SK-N-SH (cell line): ENCODE results near the gene TSHB.

Experiments
- FOSL2 ChIP-seq: IDR thresholded peaks from 2 replicates; pipeline ENCODE4 v1.4.0; 2012; ENCODE audit warnings: low read depth, mild to moderate bottlenecking, moderate library complexity, borderline replicate concordance
- GABPA ChIP-seq: IDR thresholded peaks from 2 replicates; pipeline ENCODE4 v1.4.0; 2012; ENCODE audit warnings: low read depth, mild to moderate bottlenecking
- MAX ChIP-seq: IDR thresholded peaks from 2 replicates; pipeline ENCODE4 v1.4.0; 2012; ENCODE audit warnings: low read depth
- MXI1 ChIP-seq: IDR thresholded peaks from 2 replicates; pipeline ENCODE4 v1.6.1; 2012; ENCODE audit warnings: mild to moderate bottlenecking, low read depth, low read length, improper control_type of control experiment
- NFIC ChIP-seq: IDR thresholded peaks from 2 replicates; pipeline ENCODE4 v1.4.0; 2012; ENCODE audit warnings: borderline replicate concordance
- POLR2AphosphoS5 ChIP-seq: IDR thresholded peaks from 2 replicates; pipeline ENCODE4 v1.6.1; 2012; ENCODE audit warnings: low read depth, low read length
- RCOR1 ChIP-seq: fragments of 150-350 bp; IDR thresholded peaks from 2 replicates; pipeline ENCODE4 v1.6.1; 2017; ENCODE audit warnings: antibody characterized with exemption, low read length
- REST ChIP-seq: IDR thresholded peaks from 2 replicates; pipeline ENCODE4 v1.6.1; 2012; ENCODE audit warnings: mild to moderate bottlenecking, low read depth, low read length, moderate library complexity
- RFX5 ChIP-seq: IDR thresholded peaks from 2 replicates; pipeline ENCODE4 v1.6.1; 2012; ENCODE audit warnings: mild to moderate bottlenecking, improper control_type of control experiment, low read length
- TEAD4 ChIP-seq: IDR thresholded peaks from 2 replicates; pipeline ENCODE4 v1.4.0; 2012; ENCODE audit warnings: mild to moderate bottlenecking, borderline replicate concordance; ENCODE audit not compliant: insufficient read depth
- USF2 ChIP-seq: fragments of 150-350 bp; IDR thresholded peaks from 2 replicates; pipeline ENCODE4 v1.6.1; 2017; ENCODE audit warnings: antibody characterized with exemption, low read length, low read depth, borderline replicate concordance
- YY1 ChIP-seq: IDR thresholded peaks from 2 replicates; pipeline ENCODE4 v1.4.0; 2012; ENCODE audit warnings: low read depth, mild to moderate bottlenecking
- TF ChIP-seq, protein P1 (sequence below): fragments of 200-600 bp; sonication (generic); IDR thresholded peaks from 2 replicates; pipeline ENCODE4 v1.6.1; 2017; ENCODE audit warnings: antibody characterized with exemption, mild to moderate bottlenecking, moderate library complexity

DNA sequence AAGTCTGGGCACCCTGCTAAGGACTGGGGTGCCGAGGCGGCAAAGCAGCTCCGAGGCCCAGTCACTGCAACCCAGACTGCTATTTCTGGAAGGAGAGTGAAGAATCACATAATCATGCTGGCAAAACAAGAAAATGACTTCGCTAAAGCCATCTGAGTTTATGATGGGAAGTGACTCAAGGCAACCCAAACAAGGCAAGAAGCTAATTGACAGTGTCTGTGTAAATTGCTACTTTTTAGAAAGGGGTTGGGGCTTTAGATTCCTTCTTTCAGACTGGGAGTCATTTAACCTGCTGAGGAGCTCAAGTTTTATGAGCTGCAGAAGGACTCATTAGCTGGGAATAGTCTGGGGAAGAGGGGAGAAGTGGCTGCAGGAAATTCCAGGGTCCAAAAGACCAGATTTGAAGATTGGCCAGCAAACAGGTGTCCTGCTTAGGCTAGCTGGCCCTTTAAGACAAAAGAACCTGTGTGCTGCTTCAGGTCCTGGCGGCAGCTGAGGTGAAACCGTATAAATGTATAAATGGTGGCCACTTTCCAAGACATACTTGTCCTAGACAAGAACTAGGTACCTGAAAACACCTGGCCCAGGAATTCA, 28.1 kb downstream of the TSHB start:
- TF ChIP-seq, protein P1, sequence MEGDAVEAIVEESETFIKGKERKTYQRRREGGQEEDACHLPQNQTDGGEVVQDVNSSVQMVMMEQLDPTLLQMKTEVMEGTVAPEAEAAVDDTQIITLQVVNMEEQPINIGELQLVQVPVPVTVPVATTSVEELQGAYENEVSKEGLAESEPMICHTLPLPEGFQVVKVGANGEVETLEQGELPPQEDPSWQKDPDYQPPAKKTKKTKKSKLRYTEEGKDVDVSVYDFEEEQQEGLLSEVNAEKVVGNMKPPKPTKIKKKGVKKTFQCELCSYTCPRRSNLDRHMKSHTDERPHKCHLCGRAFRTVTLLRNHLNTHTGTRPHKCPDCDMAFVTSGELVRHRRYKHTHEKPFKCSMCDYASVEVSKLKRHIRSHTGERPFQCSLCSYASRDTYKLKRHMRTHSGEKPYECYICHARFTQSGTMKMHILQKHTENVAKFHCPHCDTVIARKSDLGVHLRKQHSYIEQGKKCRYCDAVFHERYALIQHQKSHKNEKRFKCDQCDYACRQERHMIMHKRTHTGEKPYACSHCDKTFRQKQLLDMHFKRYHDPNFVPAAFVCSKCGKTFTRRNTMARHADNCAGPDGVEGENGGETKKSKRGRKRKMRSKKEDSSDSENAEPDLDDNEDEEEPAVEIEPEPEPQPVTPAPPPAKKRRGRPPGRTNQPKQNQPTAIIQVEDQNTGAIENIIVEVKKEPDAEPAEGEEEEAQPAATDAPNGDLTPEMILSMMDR: no peak
- TF ChIP-seq GABPA: no peak
- no peak for TF ChIP-seq MAX
- TF ChIP-seq REST: no peak
- no peak for TF ChIP-seq USF2
- TF ChIP-seq RCOR1: no peak
- no peak for TF ChIP-seq POLR2AphosphoS5
- TF ChIP-seq NFIC: no peak
- no peak for TF ChIP-seq MXI1
- no peak for TF ChIP-seq TEAD4
- no peak for TF ChIP-seq YY1
- TF ChIP-seq FOSL2: no peak
- no peak for TF ChIP-seq RFX5
